IMR-90 (cell line): ENCODE data around the gene ADCY4. TPM values are rescaled to one million over a fixed set of nuclear protein-coding genes. Genes with fewer than 3 reads are reported as not detected.

Source experiments
- ATAC-seq: fragments of 200-7000 bp; cut with Tn5 transposase; 2 replicates; pipeline ENCODE4 v1.9.1; 2020; ENCODE audit warnings: low read depth, mild to moderate bottlenecking, moderate library complexity
- BruUV-seq: library from RNA; stranded (reverse); fragments of 400-500 nt; replicated peaks from 2 replicates; lab custom pipeline; 2021; lab: Mats Ljungman, UMichigan
- CTCF ChIA-PET: fragments of 300-600 bp; formaldehyde crosslinking; extraction: SDS; loops from one replicate; lab custom pipeline; 2021; ENCODE audit warnings: antibody characterized with exemption; lab: Yijun Ruan, JAX
- POLR2A ChIA-PET: fragments of 300-600 bp; sonication (Branson Sonifier 250); formaldehyde crosslinking; loops from one replicate; lab custom pipeline; 2022; ENCODE audit warnings: antibody characterized with exemption; ENCODE audit not compliant: unreplicated experiment; lab: Charles Lee
- DNase-seq: peaks from one replicate; pipeline ENCODE4 v3.0.0; 2013
- H2AFZ ChIP-seq: replicated peaks from 2 replicates; pipeline ENCODE3; 2013; ENCODE audit warnings: low read length, mild to moderate bottlenecking; ENCODE audit not compliant: poor library complexity
- H2AK5ac ChIP-seq: 2 replicates; pipeline ENCODE4 v1.6.1; 2013; ENCODE audit warnings: low read depth, low read length, inconsistent platforms
- H2AK9ac ChIP-seq: replicated peaks from 2 replicates; pipeline ENCODE3; 2013; ENCODE audit warnings: mild to moderate bottlenecking, low read depth, low read length, moderate library complexity; ENCODE audit not compliant: poor library complexity
- H2BK120ac ChIP-seq: 2 replicates; pipeline ENCODE4 v1.6.1; 2013; ENCODE audit warnings: low read depth, low read length, inconsistent platforms
- H2BK15ac ChIP-seq: 3 replicates; pipeline ENCODE4 v1.6.1; 2013; ENCODE audit warnings: low read depth, low read length, inconsistent platforms
- H2BK20ac ChIP-seq: 2 replicates; pipeline ENCODE4 v1.6.1; 2013; ENCODE audit warnings: low read depth, mild to moderate bottlenecking, inconsistent platforms, low read length, moderate library complexity
- H2BK5ac ChIP-seq: 2 replicates; pipeline ENCODE4 v1.6.1; 2013; ENCODE audit warnings: mild to moderate bottlenecking, low read depth, low read length, inconsistent platforms; ENCODE audit not compliant: poor library complexity, severe bottlenecking
- H3K14ac ChIP-seq: replicated peaks from 2 replicates; pipeline ENCODE4 v1.6.1; 2013; ENCODE audit warnings: low read depth, low read length, inconsistent platforms
- H3K18ac ChIP-seq: 2 replicates; pipeline ENCODE4 v1.6.1; 2013; ENCODE audit warnings: low read depth, low read length, control low read depth
- H3K23ac ChIP-seq: 2 replicates; pipeline ENCODE4 v1.6.1; 2013; ENCODE audit warnings: low read depth, low read length, inconsistent platforms
- H3K27ac ChIP-seq: 2 replicates; pipeline ENCODE4 v1.5.1; 2013; ENCODE audit warnings: mild to moderate bottlenecking, control low read depth, low read length; ENCODE audit not compliant: insufficient read depth
- H3K27me3 ChIP-seq: 2 replicates; pipeline ENCODE4 v1.6.1; 2013; ENCODE audit warnings: low read length; ENCODE audit not compliant: control insufficient read depth, insufficient read depth
- H3K36me3 ChIP-seq: 2 replicates; pipeline ENCODE4 v1.6.1; 2013; ENCODE audit warnings: low read length, mixed read lengths; ENCODE audit not compliant: control insufficient read depth, insufficient read depth
- H3K4ac ChIP-seq: 2 replicates; pipeline ENCODE4 v1.6.1; 2013; ENCODE audit warnings: low read depth, low read length, inconsistent platforms
- H3K4me1 ChIP-seq: 2 replicates; pipeline ENCODE4 v1.6.1; 2013; ENCODE audit warnings: low read length, mixed read lengths; ENCODE audit not compliant: control insufficient read depth, insufficient read depth
- H3K4me2 ChIP-seq: 2 replicates; pipeline ENCODE4 v1.6.1; 2013; ENCODE audit warnings: low read depth, mild to moderate bottlenecking, control low read depth, low read length, moderate library complexity
- H3K4me3 ChIP-seq: 2 replicates; pipeline ENCODE4 v1.5.1; 2013; ENCODE audit warnings: low read depth, mild to moderate bottlenecking, control low read depth, low read length, moderate library complexity; ENCODE audit not compliant: insufficient read depth
- H3K56ac ChIP-seq: 2 replicates; pipeline ENCODE4 v1.6.1; 2013; ENCODE audit warnings: low read length, inconsistent platforms; ENCODE audit not compliant: insufficient read depth; ENCODE audit errors: extremely low read depth
- H3K79me1 ChIP-seq, 2 experiments: 2 replicates each; pipeline ENCODE4 v1.6.1; 2013; ENCODE audit warnings: low read length in 2 of 2, inconsistent platforms in 1 of 2, low read depth in 1 of 2
- H3K9ac ChIP-seq: 2 replicates; pipeline ENCODE4 v1.6.1; 2013; ENCODE audit warnings: low read depth, low read length, control low read depth
- H3K9me1 ChIP-seq: 2 replicates; pipeline ENCODE4 v1.6.1; 2013; ENCODE audit warnings: low read length, inconsistent platforms; ENCODE audit not compliant: insufficient read depth
- H3K9me3 ChIP-seq: 2 replicates; pipeline ENCODE4 v1.6.1; 2013; ENCODE audit warnings: low read length; ENCODE audit not compliant: control insufficient read depth, insufficient read depth
- H4K20me1 ChIP-seq: 2 replicates; pipeline ENCODE4 v1.6.1; 2013; ENCODE audit warnings: low read length, inconsistent platforms; ENCODE audit not compliant: insufficient read depth
- H4K5ac ChIP-seq: 2 replicates; pipeline ENCODE4 v1.6.1; 2013; ENCODE audit warnings: mild to moderate bottlenecking, low read depth, low read length, control low read depth
- H4K8ac ChIP-seq, 2 experiments: 2 replicates each; pipeline ENCODE4 v1.6.1; 2013; ENCODE audit warnings: low read depth in 2 of 2, low read length in 2 of 2, control low read depth in 1 of 2, inconsistent platforms in 1 of 2
- H4K91ac ChIP-seq: 2 replicates; pipeline ENCODE4 v1.6.1; 2013; ENCODE audit warnings: low read depth, low read length, inconsistent platforms; ENCODE audit not compliant: insufficient read depth
- BHLHE40 ChIP-seq: fragments of 150-350 bp; IDR thresholded peaks from 2 replicates; pipeline ENCODE4 v1.6.1; 2016; ENCODE audit warnings: mild to moderate bottlenecking, low read depth, low read length
- CEBPB ChIP-seq: IDR thresholded peaks from 2 replicates; pipeline ENCODE4 v1.6.1; 2012; ENCODE audit warnings: low read depth, low read length, improper control_type of control experiment
- CHD1 ChIP-seq: IDR thresholded peaks from 2 replicates; pipeline ENCODE4 v1.6.1; 2012; ENCODE audit warnings: low read depth, low read length, improper control_type of control experiment
- ELK1 ChIP-seq: fragments of 150-350 bp; IDR thresholded peaks from 2 replicates; pipeline ENCODE4 v1.6.1; 2016; ENCODE audit warnings: low read depth, mild to moderate bottlenecking, low read length, moderate library complexity, borderline replicate concordance
- FOS ChIP-seq: fragments of 150-350 bp; IDR thresholded peaks from 2 replicates; pipeline ENCODE4 v1.6.1; 2016; ENCODE audit warnings: low read depth, low read length
- MAFK ChIP-seq: IDR thresholded peaks from 2 replicates; pipeline ENCODE4 v1.6.1; 2012; ENCODE audit warnings: low read depth, low read length, improper control_type of control experiment
- MAZ ChIP-seq: IDR thresholded peaks from 2 replicates; pipeline ENCODE4 v1.6.1; 2012; ENCODE audit warnings: low read depth, mild to moderate bottlenecking, low read length, improper control_type of control experiment, moderate library complexity, borderline replicate concordance
- MXI1 ChIP-seq: IDR thresholded peaks from 2 replicates; pipeline ENCODE4 v1.6.1; 2012; ENCODE audit warnings: low read depth, mild to moderate bottlenecking, low read length, moderate library complexity, borderline replicate concordance
- NFE2L2 ChIP-seq: fragments of 150-350 bp; IDR thresholded peaks from 2 replicates; pipeline ENCODE4 v1.6.1; 2016; ENCODE audit warnings: low read depth, mild to moderate bottlenecking, low read length
- POLR2A ChIP-seq: IDR thresholded peaks from 2 replicates; pipeline ENCODE4 v1.6.1; 2012; ENCODE audit warnings: mild to moderate bottlenecking, low read depth, low read length
- RAD21 ChIP-seq: IDR thresholded peaks from 2 replicates; pipeline ENCODE4 v1.6.1; 2012; ENCODE audit warnings: low read length, improper control_type of control experiment
- RCOR1 ChIP-seq: IDR thresholded peaks from 2 replicates; pipeline ENCODE4 v1.6.1; 2012; ENCODE audit warnings: mild to moderate bottlenecking, low read length, improper control_type of control experiment; ENCODE audit not compliant: insufficient replicate concordance
- RFX5 ChIP-seq: IDR thresholded peaks from 2 replicates; pipeline ENCODE4 v1.8.0; 2012; ENCODE audit warnings: low read depth, mild to moderate bottlenecking, low read length, moderate library complexity
- SMC3 ChIP-seq: fragments of 150-350 bp; IDR thresholded peaks from 2 replicates; pipeline ENCODE4 v1.6.1; 2016; ENCODE audit warnings: low read depth, mild to moderate bottlenecking, antibody characterized with exemption, low read length, moderate library complexity
- WGBS, 2 experiments: methylation state at CpG; one replicate each; pipeline versions ENCODE4 v1.1.5 to v1.1.7; 2013; ENCODE audit warnings: missing lambda C conversion rate in 2 of 2; ENCODE audit not compliant: insufficient read length in 1 of 2; ENCODE audit errors: extremely low coverage in 2 of 2; 5-methylcytosine and 5-hydroxymethylcytosine counted together
- dilution Hi-C: fragments of 300-500 bp; cut with HindIII; formaldehyde crosslinking; loops from one replicate; pipeline ENCODE4 v1.14.3; 2018; ENCODE audit warnings: low sequenced_read_pairs; ENCODE audit not compliant: unreplicated experiment
- in situ Hi-C: fragments of 300-500 bp; cut with MboI; formaldehyde crosslinking; loops from 3 replicates; pipeline ENCODE4 v1.14.3; 2019; ENCODE audit warnings: low sequenced_read_pairs, inconsistent platforms, mixed read lengths
- intact Hi-C: fragments of 100-400 bp; cut with micrococcal nuclease; formaldehyde crosslinking; loops from 2 replicates; pipeline ENCODE4 v1.10.0; 2022
- polyA plus RNA-seq, 3 experiments: library from polyadenylated mRNA; depleted of rRNA; stranded (reverse); fragments of >200 nt; gene quantifications; 2 replicates each; pipeline ENCODE4 v1.2.3, GENCODE V29; 2012; ENCODE audit warnings: low replicate concordance in 1 of 3
- total RNA-seq: library from RNA; depleted of rRNA; stranded (reverse); fragments of >200 nt; gene quantifications from 2 replicates; pipeline ENCODE4 v1.2.3, GENCODE V29; 2012
- TF ChIP-seq, protein P1 (sequence below): fragments of 150-350 bp; IDR thresholded peaks from 2 replicates; pipeline ENCODE4 v1.6.1; 2017; ENCODE audit warnings: mild to moderate bottlenecking, antibody characterized with exemption, low read length, low read depth
- TF ChIP-seq, protein P2 (sequence below): conservative IDR thresholded peaks from 2 replicates; pipeline ENCODE4 v1.5.1; 2012; ENCODE audit warnings: mild to moderate bottlenecking, low read depth, low read length, improper control_type of control experiment

ADCY4 gene
- total and polyA plus RNA-seq, 2 of the 4 experiments (the other 2 are of a cell fraction) = not detected

- Histone ChIP-seq H3K4me2 (no peak overlapping the region), H2AK5ac (no peak overlapping the region), H3K14ac (no peak overlapping the region), H3K36me3 (peaks cover 8% of the 10 kb centered on the region; the same call in 1 of the 2 replicates), H3K4me1 (peaks cover 5% of the 10 kb centered on the region; the same call in 1 of the 2 replicates), H2BK120ac (no peak overlapping the region), H3K23ac (no peak overlapping the region), H3K27ac (no peak overlapping the region), H3K18ac (no peak overlapping the region), H2BK5ac (no peak overlapping the region), H2BK20ac (no peak overlapping the region), H4K91ac (no peak overlapping the region), H3K4me3 (no peak overlapping the region), H4K8ac (no peak overlapping the region), H3K4ac (no peak overlapping the region), H3K9me1 (peaks cover 5% of the 10 kb centered on the region; the same call in 1 of the 2 replicates), H2AK9ac (no peak overlapping the region), H3K79me1 (peaks cover 12 to 30% of the 10 kb centered on the region in 2 experiments), H3K9ac (no peak overlapping the region), H4K20me1 (no peaks in the 10 kb centered on the region), H3K27me3 (no peaks in the 10 kb centered on the region), H2BK15ac (no peak overlapping the region), H4K5ac (no peak overlapping the region), H2AFZ (no peak overlapping the region), H3K9me3 (no peaks in the 10 kb centered on the region), H3K56ac (no peak overlapping the region)
- ChIA-PET POLR2A (no interaction called here), CTCF (no interaction called here)
- TF ChIP-seq, protein P1, sequence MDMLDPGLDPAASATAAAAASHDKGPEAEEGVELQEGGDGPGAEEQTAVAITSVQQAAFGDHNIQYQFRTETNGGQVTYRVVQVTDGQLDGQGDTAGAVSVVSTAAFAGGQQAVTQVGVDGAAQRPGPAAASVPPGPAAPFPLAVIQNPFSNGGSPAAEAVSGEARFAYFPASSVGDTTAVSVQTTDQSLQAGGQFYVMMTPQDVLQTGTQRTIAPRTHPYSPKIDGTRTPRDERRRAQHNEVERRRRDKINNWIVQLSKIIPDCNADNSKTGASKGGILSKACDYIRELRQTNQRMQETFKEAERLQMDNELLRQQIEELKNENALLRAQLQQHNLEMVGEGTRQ = no peak
- no peak for TF ChIP-seq POLR2A
- no peak for TF ChIP-seq NFE2L2
- no peak for TF ChIP-seq RFX5
- no peak for TF ChIP-seq CEBPB
- no peak for TF ChIP-seq MAZ
- TF ChIP-seq, protein P2, sequence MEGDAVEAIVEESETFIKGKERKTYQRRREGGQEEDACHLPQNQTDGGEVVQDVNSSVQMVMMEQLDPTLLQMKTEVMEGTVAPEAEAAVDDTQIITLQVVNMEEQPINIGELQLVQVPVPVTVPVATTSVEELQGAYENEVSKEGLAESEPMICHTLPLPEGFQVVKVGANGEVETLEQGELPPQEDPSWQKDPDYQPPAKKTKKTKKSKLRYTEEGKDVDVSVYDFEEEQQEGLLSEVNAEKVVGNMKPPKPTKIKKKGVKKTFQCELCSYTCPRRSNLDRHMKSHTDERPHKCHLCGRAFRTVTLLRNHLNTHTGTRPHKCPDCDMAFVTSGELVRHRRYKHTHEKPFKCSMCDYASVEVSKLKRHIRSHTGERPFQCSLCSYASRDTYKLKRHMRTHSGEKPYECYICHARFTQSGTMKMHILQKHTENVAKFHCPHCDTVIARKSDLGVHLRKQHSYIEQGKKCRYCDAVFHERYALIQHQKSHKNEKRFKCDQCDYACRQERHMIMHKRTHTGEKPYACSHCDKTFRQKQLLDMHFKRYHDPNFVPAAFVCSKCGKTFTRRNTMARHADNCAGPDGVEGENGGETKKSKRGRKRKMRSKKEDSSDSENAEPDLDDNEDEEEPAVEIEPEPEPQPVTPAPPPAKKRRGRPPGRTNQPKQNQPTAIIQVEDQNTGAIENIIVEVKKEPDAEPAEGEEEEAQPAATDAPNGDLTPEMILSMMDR = no peak
- no peak for TF ChIP-seq RCOR1
- no peak for TF ChIP-seq CHD1
- TF ChIP-seq FOS = no peak
- no peak for TF ChIP-seq SMC3
- TF ChIP-seq RAD21 = no peak
- no peak for TF ChIP-seq BHLHE40
- no peak for TF ChIP-seq ELK1
- TF ChIP-seq MAFK = no peak
- TF ChIP-seq MXI1 = no peak
- in situ Hi-C loops = no loop called here
- WGBS, 2 experiments = no CpG with 5 or more reads among the region's 3 CpGs
- DNase-seq (no peak), ATAC-seq (no peak)
- intact Hi-C loops = no loop called here
- dilution Hi-C loops = no loop called here
- no TSS peak for BruUV-seq
These were observed 61.4 kb downstream of the ADCY4 start for GRCh38 chr14:24273422-24273998.
